ENCODE results near the gene PNO1.

GRCh38 chr2:68193787-68194372 lies 36.2 kb downstream of the PNO1 start:
- TF ChIP-seq, protein P1, sequence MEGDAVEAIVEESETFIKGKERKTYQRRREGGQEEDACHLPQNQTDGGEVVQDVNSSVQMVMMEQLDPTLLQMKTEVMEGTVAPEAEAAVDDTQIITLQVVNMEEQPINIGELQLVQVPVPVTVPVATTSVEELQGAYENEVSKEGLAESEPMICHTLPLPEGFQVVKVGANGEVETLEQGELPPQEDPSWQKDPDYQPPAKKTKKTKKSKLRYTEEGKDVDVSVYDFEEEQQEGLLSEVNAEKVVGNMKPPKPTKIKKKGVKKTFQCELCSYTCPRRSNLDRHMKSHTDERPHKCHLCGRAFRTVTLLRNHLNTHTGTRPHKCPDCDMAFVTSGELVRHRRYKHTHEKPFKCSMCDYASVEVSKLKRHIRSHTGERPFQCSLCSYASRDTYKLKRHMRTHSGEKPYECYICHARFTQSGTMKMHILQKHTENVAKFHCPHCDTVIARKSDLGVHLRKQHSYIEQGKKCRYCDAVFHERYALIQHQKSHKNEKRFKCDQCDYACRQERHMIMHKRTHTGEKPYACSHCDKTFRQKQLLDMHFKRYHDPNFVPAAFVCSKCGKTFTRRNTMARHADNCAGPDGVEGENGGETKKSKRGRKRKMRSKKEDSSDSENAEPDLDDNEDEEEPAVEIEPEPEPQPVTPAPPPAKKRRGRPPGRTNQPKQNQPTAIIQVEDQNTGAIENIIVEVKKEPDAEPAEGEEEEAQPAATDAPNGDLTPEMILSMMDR (IDR thresholded peaks at IDR 0.05) = no peak
- TF ChIP-seq POLR2AphosphoS5 (IDR thresholded peaks at IDR 0.05) = no peak

Data from stomach (tissue), 4 donors.